Sigmoid colon (tissue), 4 donors: ENCODE measurements around the gene RASSF7.

Experiments
- POLR2A ChIP-seq, 2 donors: fragments of 450-650 bp; IDR thresholded peaks; one replicate each; pipeline ENCODE4 v1.6.1; 2016; ENCODE audit warnings: antibody characterized with exemption in 2 of 2, mild to moderate bottlenecking in 2 of 2, moderate library complexity in 2 of 2
- POLR2AphosphoS5 ChIP-seq, 4 donors: sonication (generic); formaldehyde crosslinking; IDR thresholded peaks; one replicate each; pipeline ENCODE4 v1.6.1; 2017; ENCODE audit warnings: antibody characterized with exemption in 4 of 4
- TF ChIP-seq, protein P1 (sequence below), 4 experiments: fragments of 450-650 bp in 3 of 4; fragments of 200-600 bp in 1 of 4; IDR thresholded peaks; one replicate each; pipeline ENCODE4 v1.5.1; 2016 to 2019; ENCODE audit warnings: antibody characterized with exemption in 4 of 4, mild to moderate bottlenecking in 3 of 4, moderate library complexity in 2 of 4

DNA sequence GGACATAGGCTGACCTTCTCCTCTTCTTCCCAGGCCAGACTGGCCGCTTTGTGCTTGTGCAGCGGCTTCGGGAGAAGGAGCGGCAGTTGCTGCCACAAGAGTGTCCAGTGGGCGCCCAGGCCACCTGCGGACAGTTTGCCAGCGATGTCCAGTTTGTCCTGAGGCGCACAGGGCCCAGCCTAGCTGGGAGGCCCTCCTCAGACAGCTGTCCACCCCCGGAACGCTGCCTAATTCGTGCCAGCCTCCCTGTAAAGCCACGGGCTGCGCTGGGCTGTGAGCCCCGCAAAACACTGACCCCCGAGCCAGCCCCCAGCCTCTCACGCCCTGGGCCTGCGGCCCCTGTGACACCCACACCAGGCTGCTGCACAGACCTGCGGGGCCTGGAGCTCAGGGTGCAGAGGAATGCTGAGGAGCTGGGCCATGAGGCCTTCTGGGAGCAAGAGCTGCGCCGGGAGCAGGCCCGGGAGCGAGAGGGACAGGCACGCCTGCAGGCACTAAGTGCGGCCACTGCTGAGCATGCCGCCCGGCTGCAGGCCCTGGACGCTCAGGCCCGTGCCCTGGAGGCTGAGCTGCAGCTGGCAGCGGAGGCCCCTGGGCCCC lies 1.4 kb downstream of the RASSF7 start:
- TF ChIP-seq, protein P1, sequence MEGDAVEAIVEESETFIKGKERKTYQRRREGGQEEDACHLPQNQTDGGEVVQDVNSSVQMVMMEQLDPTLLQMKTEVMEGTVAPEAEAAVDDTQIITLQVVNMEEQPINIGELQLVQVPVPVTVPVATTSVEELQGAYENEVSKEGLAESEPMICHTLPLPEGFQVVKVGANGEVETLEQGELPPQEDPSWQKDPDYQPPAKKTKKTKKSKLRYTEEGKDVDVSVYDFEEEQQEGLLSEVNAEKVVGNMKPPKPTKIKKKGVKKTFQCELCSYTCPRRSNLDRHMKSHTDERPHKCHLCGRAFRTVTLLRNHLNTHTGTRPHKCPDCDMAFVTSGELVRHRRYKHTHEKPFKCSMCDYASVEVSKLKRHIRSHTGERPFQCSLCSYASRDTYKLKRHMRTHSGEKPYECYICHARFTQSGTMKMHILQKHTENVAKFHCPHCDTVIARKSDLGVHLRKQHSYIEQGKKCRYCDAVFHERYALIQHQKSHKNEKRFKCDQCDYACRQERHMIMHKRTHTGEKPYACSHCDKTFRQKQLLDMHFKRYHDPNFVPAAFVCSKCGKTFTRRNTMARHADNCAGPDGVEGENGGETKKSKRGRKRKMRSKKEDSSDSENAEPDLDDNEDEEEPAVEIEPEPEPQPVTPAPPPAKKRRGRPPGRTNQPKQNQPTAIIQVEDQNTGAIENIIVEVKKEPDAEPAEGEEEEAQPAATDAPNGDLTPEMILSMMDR (IDR thresholded peaks at IDR 0.05), result no peak
- no peak for TF ChIP-seq POLR2A (IDR thresholded peaks at IDR 0.05)
- TF ChIP-seq POLR2AphosphoS5 (IDR thresholded peaks at IDR 0.05), result no peak
